K562 (cell line): ENCODE measurements around the gene NRSN2. TPM values are rescaled to one million over a fixed set of nuclear protein-coding genes. Genes with fewer than 3 reads are reported as not detected.
A peak's percentile ranks its signal among the peaks of the same experiment; 100 is the strongest.

Experiments
- CBX1 ChIP-seq: sonication (generic); IDR thresholded peaks from 2 replicates; pipeline ENCODE4 v1.6.1; 2016; ENCODE audit warnings: antibody characterized with exemption, low read depth, mild to moderate bottlenecking
- CSDE1 ChIP-seq, 2 experiments: fragments of 450-650 bp; IDR thresholded peaks; 2 replicates each; pipeline ENCODE4 v1.6.1; 2016; ENCODE audit warnings: mild to moderate bottlenecking in 1 of 2
- CXXC5 ChIP-seq: fragments of 250-450 bp; sonication (Bioruptor Pico); IDR thresholded peaks from 2 replicates; pipeline ENCODE4 v1.8.0; 2022; ENCODE audit warnings: inconsistent platforms, mild to moderate bottlenecking, moderate library complexity
- ESRRA ChIP-seq: fragments of 450-650 bp; IDR thresholded peaks from 2 replicates; pipeline ENCODE4 v1.6.1; 2014; ENCODE audit warnings: low read depth, mild to moderate bottlenecking, moderate library complexity, borderline replicate concordance
- KAT7 ChIP-seq: sonication (generic); formaldehyde crosslinking; IDR thresholded peaks from 2 replicates; pipeline ENCODE4 v1.8.0; 2022; ENCODE audit warnings: missing genetic modification reagents, mild to moderate bottlenecking, borderline replicate concordance
- KAT8 ChIP-seq: fragments of 450-650 bp; IDR thresholded peaks from 2 replicates; pipeline ENCODE4 v1.6.1; 2016; ENCODE audit warnings: low read depth, mild to moderate bottlenecking
- KDM1A ChIP-seq, 2 experiments: fragments of 450-650 bp; IDR thresholded peaks; 2 replicates each; pipeline ENCODE4 v1.6.1; 2016; ENCODE audit warnings: mild to moderate bottlenecking in 2 of 2
- PHF8 ChIP-seq: fragments of 200-600 bp; sonication (generic); IDR thresholded peaks from 2 replicates; pipeline ENCODE4 v1.6.1; 2012; ENCODE audit warnings: mixed run types, mild to moderate bottlenecking, inconsistent platforms, low read length, moderate library complexity, borderline replicate concordance
- RB1 ChIP-seq: fragments of 450-650 bp; IDR thresholded peaks from 2 replicates; pipeline ENCODE4 v1.6.1; 2017; ENCODE audit warnings: low read depth, mild to moderate bottlenecking
- RFX1 ChIP-seq: fragments of 450-650 bp; IDR thresholded peaks from 2 replicates; pipeline ENCODE4 v1.6.1; 2016; ENCODE audit warnings: mild to moderate bottlenecking, moderate library complexity
- TEAD2 ChIP-seq: fragments of 450-650 bp; IDR thresholded peaks from 2 replicates; pipeline ENCODE4 v1.6.1; 2016; ENCODE audit warnings: missing genetic modification characterization, control low read depth, missing compliant biosample characterization
- THAP7 ChIP-seq: fragments of 250-450 bp; sonication (Bioruptor Pico); IDR thresholded peaks from 2 replicates; pipeline ENCODE4 v1.5.0; 2021
- ZC3H4 ChIP-seq: sonication (generic); formaldehyde crosslinking; IDR thresholded peaks from 2 replicates; pipeline ENCODE4 v1.9.0; 2021; ENCODE audit warnings: missing genetic modification reagents, borderline replicate concordance
- ZNF12 ChIP-seq: sonication (generic); formaldehyde crosslinking; IDR thresholded peaks from 2 replicates; pipeline ENCODE4 v1.4.0; 2020; ENCODE audit warnings: mild to moderate bottlenecking, missing genetic modification reagents
- ZNF174 ChIP-seq: fragments of 250-450 bp; sonication (Bioruptor Pico); IDR thresholded peaks from 2 replicates; pipeline ENCODE4 v1.4.0; 2020; ENCODE audit warnings: mild to moderate bottlenecking
- ZNF282 ChIP-seq: sonication (generic); formaldehyde crosslinking; IDR thresholded peaks from 2 replicates; pipeline ENCODE4 v1.8.1; 2023; ENCODE audit warnings: missing genetic modification reagents
- ZNF41 ChIP-seq: fragments of 250-450 bp; sonication (Bioruptor Pico); conservative IDR thresholded peaks from 2 replicates; pipeline ENCODE4 v1.4.0; 2020; ENCODE audit warnings: mild to moderate bottlenecking
- ZNF57 ChIP-seq: fragments of 450-650 bp; formaldehyde crosslinking; IDR thresholded peaks from 2 replicates; pipeline ENCODE4 v1.4.0; 2020; ENCODE audit warnings: mild to moderate bottlenecking, moderate library complexity
- ZNF717 ChIP-seq: fragments of 250-450 bp; sonication (Bioruptor Pico); IDR thresholded peaks from 2 replicates; pipeline ENCODE4 v1.5.0; 2021
- polyA plus RNA-seq, 8 experiments: library from polyadenylated mRNA; depleted of rRNA in 4 of 8; stranded (reverse) in 5 of 8; unstranded in 3 of 8; fragments of >200 nt; fragmentation: Nextera tagmentation in 2 of 8; fragmentation: Illumina TruSeq in 1 of 8; extraction: Ambion mirVana in 2 of 8; extraction: Trizol in 1 of 8; gene quantifications; 2 replicates each; pipeline versions ENCODE4 v1.2.1 to v1.2.3, GENCODE V29; 2011 to 2014; ENCODE audit warnings: inconsistent platforms in 1 of 8, missing spikeins in 1 of 8
- total RNA-seq, 7 experiments: library from RNA; depleted of rRNA in 6 of 7; stranded (reverse); fragments of >200 nt in 6 of 7; fragmentation: Illumina TruSeq in 2 of 7; extraction: Trizol in 2 of 7; gene quantifications; 2 replicates each; pipeline versions ENCODE4 v1.2.1 to v1.2.3, GENCODE V29; 2011 to 2021; ENCODE audit warnings: low replicate concordance in 1 of 7
- TF ChIP-seq, protein P1 (sequence below): IDR thresholded peaks from 2 replicates; pipeline ENCODE4 v1.6.1; 2012; ENCODE audit warnings: low read depth, low read length, improper control_type of control experiment, borderline replicate concordance
- TF ChIP-seq, protein P2 (sequence below): fragments of 450-650 bp; formaldehyde crosslinking; IDR thresholded peaks from 2 replicates; pipeline ENCODE4 v1.4.0; 2020; ENCODE audit warnings: mild to moderate bottlenecking, moderate library complexity
- TF ChIP-seq, protein P3 (sequence below): fragments of 200-800 bp; sonication (Bioruptor generic); IDR thresholded peaks from 2 replicates; pipeline ENCODE4 v1.6.1; 2017; ENCODE audit warnings: missing genetic modification characterization, missing compliant biosample characterization

NRSN2 gene
- total and polyA plus RNA-seq, 9 of the 15 experiments (the other 6 are each of a cell fraction or from before 2014, with no cell fraction given): 7.5 to 29.7 (median 11.1) TPM

- TF ChIP-seq, protein P1, sequence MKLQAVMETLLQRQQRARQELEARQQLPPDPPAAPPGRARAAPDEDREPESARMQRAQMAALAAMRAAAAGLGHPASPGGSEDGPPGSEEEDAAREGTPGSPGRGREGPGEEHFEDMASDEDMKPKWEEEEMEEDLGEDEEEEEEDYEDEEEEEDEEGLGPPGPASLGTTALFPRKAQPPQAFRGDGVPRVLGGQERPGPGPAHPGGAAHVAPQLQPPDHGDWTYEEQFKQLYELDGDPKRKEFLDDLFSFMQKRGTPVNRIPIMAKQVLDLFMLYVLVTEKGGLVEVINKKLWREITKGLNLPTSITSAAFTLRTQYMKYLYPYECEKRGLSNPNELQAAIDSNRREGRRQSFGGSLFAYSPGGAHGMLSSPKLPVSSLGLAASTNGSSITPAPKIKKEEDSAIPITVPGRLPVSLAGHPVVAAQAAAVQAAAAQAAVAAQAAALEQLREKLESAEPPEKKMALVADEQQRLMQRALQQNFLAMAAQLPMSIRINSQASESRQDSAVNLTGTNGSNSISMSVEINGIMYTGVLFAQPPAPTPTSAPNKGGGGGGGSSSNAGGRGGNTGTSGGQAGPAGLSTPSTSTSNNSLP: no peak
- TF ChIP-seq PHF8: no peak
- no peak for TF ChIP-seq KDM1A (IDR thresholded peaks at IDR 0.05)
- TF ChIP-seq ESRRA: peak; percentile 78
- TF ChIP-seq CBX1: no peak
- no peak for TF ChIP-seq KAT8
- TF ChIP-seq RFX1: no peak
- no peak for TF ChIP-seq ZNF57 (CRISPR knock-in tag)
- TF ChIP-seq, protein P2, sequence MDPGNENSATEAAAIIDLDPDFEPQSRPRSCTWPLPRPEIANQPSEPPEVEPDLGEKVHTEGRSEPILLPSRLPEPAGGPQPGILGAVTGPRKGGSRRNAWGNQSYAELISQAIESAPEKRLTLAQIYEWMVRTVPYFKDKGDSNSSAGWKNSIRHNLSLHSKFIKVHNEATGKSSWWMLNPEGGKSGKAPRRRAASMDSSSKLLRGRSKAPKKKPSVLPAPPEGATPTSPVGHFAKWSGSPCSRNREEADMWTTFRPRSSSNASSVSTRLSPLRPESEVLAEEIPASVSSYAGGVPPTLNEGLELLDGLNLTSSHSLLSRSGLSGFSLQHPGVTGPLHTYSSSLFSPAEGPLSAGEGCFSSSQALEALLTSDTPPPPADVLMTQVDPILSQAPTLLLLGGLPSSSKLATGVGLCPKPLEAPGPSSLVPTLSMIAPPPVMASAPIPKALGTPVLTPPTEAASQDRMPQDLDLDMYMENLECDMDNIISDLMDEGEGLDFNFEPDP (CRISPR knock-in tag): no peak
- no peak for TF ChIP-seq RB1
- TF ChIP-seq, protein P3, sequence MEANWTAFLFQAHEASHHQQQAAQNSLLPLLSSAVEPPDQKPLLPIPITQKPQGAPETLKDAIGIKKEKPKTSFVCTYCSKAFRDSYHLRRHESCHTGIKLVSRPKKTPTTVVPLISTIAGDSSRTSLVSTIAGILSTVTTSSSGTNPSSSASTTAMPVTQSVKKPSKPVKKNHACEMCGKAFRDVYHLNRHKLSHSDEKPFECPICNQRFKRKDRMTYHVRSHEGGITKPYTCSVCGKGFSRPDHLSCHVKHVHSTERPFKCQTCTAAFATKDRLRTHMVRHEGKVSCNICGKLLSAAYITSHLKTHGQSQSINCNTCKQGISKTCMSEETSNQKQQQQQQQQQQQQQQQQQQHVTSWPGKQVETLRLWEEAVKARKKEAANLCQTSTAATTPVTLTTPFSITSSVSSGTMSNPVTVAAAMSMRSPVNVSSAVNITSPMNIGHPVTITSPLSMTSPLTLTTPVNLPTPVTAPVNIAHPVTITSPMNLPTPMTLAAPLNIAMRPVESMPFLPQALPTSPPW (CRISPR knock-in tag): peak; percentile 26
- no peak for TF ChIP-seq ZNF717
- TF ChIP-seq ZNF282 (CRISPR knock-in tag): no peak
- no peak; the same call in 1 of the 2 replicates for TF ChIP-seq THAP7
- no peak for TF ChIP-seq KAT7 (CRISPR knock-in tag)
- TF ChIP-seq ZNF12 (CRISPR knock-in tag): no peak
- peak; percentile 63; the same call in 1 of the 2 replicates for TF ChIP-seq ZNF41 (CRISPR knock-in tag)
- no peak for TF ChIP-seq ZNF174 (CRISPR knock-in tag)
- no peak for TF ChIP-seq ZC3H4 (CRISPR knock-in tag)
- no peak for TF ChIP-seq TEAD2 (tag)
- TF ChIP-seq CXXC5: peak; percentile 90
- TF ChIP-seq CSDE1 (IDR thresholded peaks at IDR 0.05): no peak
These were observed 15.7 kb downstream of the NRSN2 start (continued) for GRCh38 chr20:362271-363254.
